Spleen (tissue), 11 donors: ENCODE data around the gene ABCC3. TPM values are rescaled to one million over a fixed set of nuclear protein-coding genes. Genes with fewer than 3 reads are reported as not detected.

ENCODE experiments used
- DNase-seq: peaks from one replicate; pipeline ENCODE4 v3.0.0-alpha.2; 2020
- H3K27ac ChIP-seq, 8 donors: fragments of 200-600 bp; sonication (generic) in 7 of 8; 1 replicate in 4 of 8; 2 replicates in 4 of 8; pipeline versions ENCODE4 v1.5.0 to v1.8.0; 2016 to 2021; ENCODE audit warnings: inconsistent platforms in 4 of 8, mild to moderate bottlenecking in 4 of 8, moderate library complexity in 1 of 8
- H3K27me3 ChIP-seq, 7 donors: fragments of 200-600 bp; sonication (generic) in 6 of 7; replicated peaks in 1 of 7; 1 replicate in 4 of 7; 2 replicates in 3 of 7; pipeline versions ENCODE4 v1.5.0 to v1.8.0; 2016 to 2021; ENCODE audit warnings: inconsistent platforms in 3 of 7, mild to moderate bottlenecking in 1 of 7
- H3K36me3 ChIP-seq, 6 donors: fragments of 200-600 bp; sonication (generic) in 5 of 6; 1 replicate in 4 of 6; 2 replicates in 2 of 6; pipeline versions ENCODE4 v1.5.0 to v1.8.0; 2016 to 2021; ENCODE audit warnings: inconsistent platforms in 2 of 6
- H3K4me1 ChIP-seq, 6 donors: fragments of 200-600 bp; sonication (generic) in 5 of 6; 1 replicate in 3 of 6; 2 replicates in 3 of 6; pipeline versions ENCODE4 v1.5.0 to v1.8.0; 2016 to 2021; ENCODE audit warnings: inconsistent platforms in 3 of 6
- H3K4me3 ChIP-seq, 8 donors: fragments of 200-600 bp; sonication (generic) in 7 of 8; 1 replicate in 4 of 8; 2 replicates in 4 of 8; pipeline versions ENCODE4 v1.5.0 to v1.8.0; 2016 to 2021; ENCODE audit warnings: inconsistent platforms in 4 of 8, mild to moderate bottlenecking in 4 of 8, moderate library complexity in 2 of 8
- H3K9me3 ChIP-seq, 8 donors: fragments of 200-600 bp; sonication (generic) in 7 of 8; 1 replicate in 4 of 8; 2 replicates in 4 of 8; pipeline versions ENCODE4 v1.5.0 to v1.8.0; 2016 to 2021; ENCODE audit warnings: inconsistent platforms in 4 of 8
- POLR2A ChIP-seq, 3 donors: fragments of 450-650 bp; IDR thresholded peaks; one replicate each; pipeline ENCODE4 v1.5.1; 2017; ENCODE audit warnings: antibody characterized with exemption in 3 of 3, mild to moderate bottlenecking in 1 of 3
- POLR2AphosphoS5 ChIP-seq, 3 donors: sonication (generic); formaldehyde crosslinking; IDR thresholded peaks; one replicate each; pipeline ENCODE4 v1.5.1; 2017; ENCODE audit warnings: antibody characterized with exemption in 3 of 3
- WGBS, 5 donors: extraction: QIAGEN DNeasy Blood & Tissue Kit in 3 of 5; methylation state at CpG; one replicate each; pipeline versions ENCODE4 v1.1.5 to v1.1.7; 2013 to 2018; 5-methylcytosine and 5-hydroxymethylcytosine counted together
- intact Hi-C: fragments of 100-400 bp; cut with DNase I; formaldehyde crosslinking; loops from one replicate; pipeline ENCODE4 v1.15.0; 2023; ENCODE audit warnings: low total_unique reads
- polyA plus RNA-seq, 3 donors: library from polyadenylated mRNA; stranded (reverse); fragments of 200-250 nt; gene quantifications; one replicate each; pipeline ENCODE4 v1.2.1, GENCODE V29; 2013
- total RNA-seq, 7 donors: library from RNA; depleted of rRNA in 3 of 7; stranded (reverse); fragments of >200 nt in 3 of 7; fragmentation: NEBNext Ultra II Directional in 4 of 7; extraction: Animal tissue kit (Norgen Biotek cat#: 25700) in 4 of 7; gene quantifications; one replicate each; pipeline versions ENCODE4 v1.1.0 to v1.2.1, GENCODE V29; 2016 to 2021
- TF ChIP-seq, protein P1 (sequence below), 11 experiments: fragments of 200-600 bp in 7 of 11; fragments of 450-650 bp in 4 of 11; sonication (generic) in 4 of 11; IDR thresholded peaks in 8 of 11; conservative IDR thresholded peaks in 3 of 11; 1 replicate in 7 of 11; 2 replicates in 4 of 11; pipeline versions ENCODE4 v1.4.0 to v1.8.0; 2016 to 2021; ENCODE audit warnings: antibody characterized with exemption in 11 of 11, inconsistent platforms in 4 of 11, mild to moderate bottlenecking in 1 of 11
- donor health status: healthy with polysubstance abuse.
- donor health status: DM: no; HTN: no; CAD: no; lungs with moderate emphysema.
- donor health status: DM: no; HTN: no; CAD: no.
- donor health status: Bipolar disorder and iron deficiency.
- donor health status: healthy.
- donor health status: DM: no; HTN: no; CAD: no.
- donor health status: DM: yes; HTN: yes; CAD: no.

Gene ABCC3
- total and polyA plus RNA-seq, 10 donors = 8.6 to 37.1 (median 30.0) TPM

DNA sequence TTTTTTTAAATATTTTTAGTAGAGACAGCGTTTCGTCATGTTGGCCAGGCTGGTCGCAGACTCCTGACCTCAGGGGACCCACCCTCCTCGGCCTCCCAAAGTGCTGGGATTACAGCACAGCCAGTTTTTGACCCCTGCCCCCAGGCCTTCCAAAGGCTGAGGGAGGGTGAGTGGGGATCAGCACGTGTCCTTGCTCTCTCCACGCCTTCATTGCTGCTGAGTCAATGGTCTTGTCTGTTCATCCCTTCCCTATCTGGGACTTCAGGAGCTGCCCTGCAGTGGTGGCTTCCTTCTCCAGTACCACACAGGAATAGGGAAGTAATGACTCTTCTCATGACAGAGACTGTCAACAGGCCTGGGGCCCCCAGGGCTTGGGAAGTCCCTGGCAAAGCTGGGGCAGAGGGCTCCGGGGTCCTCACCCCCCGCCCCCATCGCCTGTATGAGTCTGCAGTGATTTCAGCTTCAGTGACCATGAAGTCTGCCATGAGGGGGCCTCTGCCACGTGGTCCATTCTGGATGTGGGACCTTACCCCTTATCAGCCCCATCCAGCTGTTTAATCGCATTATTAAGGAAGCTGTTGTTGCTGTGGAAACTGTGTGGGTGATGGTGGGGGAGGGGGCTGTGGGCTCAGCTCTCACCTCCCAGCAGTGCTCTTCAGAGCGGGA is 6.1 kb downstream of the ABCC3 start:
- Histone ChIP-seq H3K27me3 (peaks cover 0 to 33% (median 5%) of the 10 kb centered on the region in 7 donors), H3K4me3 (no peak overlapping the region), H3K36me3 (no peaks in the 10 kb centered on the region), H3K4me1 (peaks cover 28 to 72% (median 45%) of the 10 kb centered on the region in 6 donors), H3K9me3 (no peaks in the 10 kb centered on the region), H3K27ac (peak overlapping the region in 4 of 8 donors; percentile 25 to 70 (median 57))
- no peak for DNase-seq
- TF ChIP-seq, protein P1, sequence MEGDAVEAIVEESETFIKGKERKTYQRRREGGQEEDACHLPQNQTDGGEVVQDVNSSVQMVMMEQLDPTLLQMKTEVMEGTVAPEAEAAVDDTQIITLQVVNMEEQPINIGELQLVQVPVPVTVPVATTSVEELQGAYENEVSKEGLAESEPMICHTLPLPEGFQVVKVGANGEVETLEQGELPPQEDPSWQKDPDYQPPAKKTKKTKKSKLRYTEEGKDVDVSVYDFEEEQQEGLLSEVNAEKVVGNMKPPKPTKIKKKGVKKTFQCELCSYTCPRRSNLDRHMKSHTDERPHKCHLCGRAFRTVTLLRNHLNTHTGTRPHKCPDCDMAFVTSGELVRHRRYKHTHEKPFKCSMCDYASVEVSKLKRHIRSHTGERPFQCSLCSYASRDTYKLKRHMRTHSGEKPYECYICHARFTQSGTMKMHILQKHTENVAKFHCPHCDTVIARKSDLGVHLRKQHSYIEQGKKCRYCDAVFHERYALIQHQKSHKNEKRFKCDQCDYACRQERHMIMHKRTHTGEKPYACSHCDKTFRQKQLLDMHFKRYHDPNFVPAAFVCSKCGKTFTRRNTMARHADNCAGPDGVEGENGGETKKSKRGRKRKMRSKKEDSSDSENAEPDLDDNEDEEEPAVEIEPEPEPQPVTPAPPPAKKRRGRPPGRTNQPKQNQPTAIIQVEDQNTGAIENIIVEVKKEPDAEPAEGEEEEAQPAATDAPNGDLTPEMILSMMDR (IDR thresholded peaks at IDR 0.05 in 8 of 11, conservative IDR thresholded peaks at IDR 0.05 in 3 of 11) = no peak
- TF ChIP-seq POLR2AphosphoS5 (IDR thresholded peaks at IDR 0.05) (peak; percentile 5 to 54 (median 42)), POLR2A (IDR thresholded peaks at IDR 0.05) (no peak)
- 21 to 48% (median 35%) methylated on average over 10 to 12 of the region's 12 CpGs for WGBS, 5 donors
- intact Hi-C loops = no loop called here

DNA sequence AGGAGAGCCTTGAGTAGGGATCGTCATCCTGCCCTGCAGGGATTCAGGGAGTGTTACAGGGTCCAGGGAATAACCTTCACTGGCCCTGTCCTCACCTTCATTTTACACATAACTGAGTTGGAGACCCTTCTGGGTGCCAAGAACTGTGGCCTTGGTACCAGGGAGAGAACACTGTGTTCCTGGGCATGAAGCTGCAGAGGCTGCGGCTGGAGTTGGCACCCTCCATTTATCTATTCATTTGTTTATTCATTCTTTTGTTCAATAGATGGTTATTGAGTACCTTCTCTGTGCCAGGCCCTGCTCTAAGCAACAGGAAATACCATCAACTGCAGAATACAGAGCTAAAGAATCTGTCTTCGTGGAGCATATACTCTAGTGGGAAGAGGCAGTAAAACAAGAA is 6.7 kb downstream of the ABCC3 start:
- no peak for DNase-seq
- no peak overlapping the region for H3K4me3 ChIP-seq
- peaks cover 28 to 66% (median 43%) of the 10 kb centered on the region in 6 donors for H3K4me1 ChIP-seq
- H3K36me3 ChIP-seq = no peaks in the 10 kb centered on the region
- WGBS, 5 donors = 39 to 55% (median 50%) methylated on average over 3 of the region's 3 CpGs
- H3K9me3 ChIP-seq = no peaks in the 10 kb centered on the region
- TF ChIP-seq POLR2A (IDR thresholded peaks at IDR 0.05) = no peak
- TF ChIP-seq POLR2AphosphoS5 (IDR thresholded peaks at IDR 0.05) = no peak
- TF ChIP-seq, protein P1 (IDR thresholded peaks at IDR 0.05 in 8 of 11, conservative IDR thresholded peaks at IDR 0.05 in 3 of 11) = no peak
- H3K27ac ChIP-seq = peak overlapping the region in 4 of 8 donors; percentile 25 to 70 (median 57)
- intact Hi-C loops = no loop called here
- H3K27me3 ChIP-seq = peaks cover 0 to 28% (median 1%) of the 10 kb centered on the region in 7 donors

GRCh38 chr17:50642071-50642721 is 7.5 kb downstream of the ABCC3 start:
- Histone ChIP-seq H3K27me3 (peaks cover 0 to 20% (median 0%) of the 10 kb centered on the region in 7 donors), H3K4me3 (no peak overlapping the region), H3K27ac (no peak overlapping the region), H3K36me3 (no peaks in the 10 kb centered on the region), H3K9me3 (no peaks in the 10 kb centered on the region), H3K4me1 (peaks cover 28 to 59% (median 43%) of the 10 kb centered on the region in 6 donors)
- DNase-seq = no peak
- 78 to 87% (median 80%) methylated on average over 15 of the region's 15 CpGs for WGBS, 5 donors
- intact Hi-C loops = no loop called here
- TF ChIP-seq, protein P1 (IDR thresholded peaks at IDR 0.05 in 8 of 11, conservative IDR thresholded peaks at IDR 0.05 in 3 of 11) = no peak
- TF ChIP-seq POLR2A (IDR thresholded peaks at IDR 0.05) (no peak), POLR2AphosphoS5 (IDR thresholded peaks at IDR 0.05) (no peak)
